Femur (tissue), 1 donor: ENCODE data around the gene SETD6.
"Not testable (repeated sequence)": the region's sequence is repeated elsewhere in the genome, so short reads cannot be mapped to it uniquely, and the experiment has no call there.

Experiments used
- DNase-seq: peaks from one replicate; pipeline ENCODE4 v3.0.0-alpha.2; 2017

The SETD6 gene

GRCh38 chr16:58548378-58548777, 33.1 kb downstream of the SETD6 start:
- no peak for DNase-seq

GRCh38 chr16:58551496-58551895, 36.2 kb downstream of the SETD6 start:
- peak; percentile 47 for DNase-seq

DNA sequence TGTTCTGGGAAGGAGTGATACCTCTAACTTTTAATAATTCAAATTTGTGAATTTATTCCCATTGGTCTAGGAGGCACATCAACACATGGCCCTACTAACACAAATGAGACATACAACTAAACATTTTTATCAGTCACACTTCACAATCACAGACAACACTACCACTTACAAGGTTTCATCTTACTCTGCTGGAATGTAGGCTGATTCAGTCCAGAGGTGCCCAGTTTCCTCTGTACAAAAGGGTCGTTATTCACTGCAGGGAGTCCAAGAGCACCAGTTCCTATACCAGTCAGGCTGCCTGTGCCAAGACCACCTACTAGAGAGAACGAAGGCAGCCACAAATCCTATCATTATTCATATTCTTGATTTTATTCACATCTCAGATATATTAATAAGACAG, 41.4 kb downstream of the SETD6 start:
- no peak for DNase-seq

DNA sequence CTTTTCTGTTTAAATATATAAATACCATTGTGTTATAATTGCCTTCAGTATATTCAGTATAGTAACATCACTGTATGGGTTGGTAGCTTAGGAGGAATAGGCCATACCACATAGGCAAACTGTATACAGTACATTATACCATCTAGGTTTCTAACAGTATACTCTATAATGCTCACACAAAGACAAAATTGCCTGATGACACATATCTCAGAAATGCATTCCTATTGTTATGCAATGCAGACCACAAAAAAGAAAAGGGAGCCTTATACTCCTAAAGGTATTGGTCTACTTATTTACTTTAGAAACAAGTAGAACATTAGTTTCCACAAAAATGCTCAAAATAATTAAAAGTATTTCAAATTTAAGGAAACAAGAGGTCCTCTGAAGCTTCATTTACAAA, 47.9 kb downstream of the SETD6 start:
- no peak for DNase-seq

GRCh38 chr16:58563775-58564174, 48.5 kb downstream of the SETD6 start:
- DNase-seq: no peak

- DNase-seq: not testable (repeated sequence)
Measured at GRCh38 chr16:58565697-58566096, 50.4 kb downstream of the SETD6 start.
